GM21367 (cell line): ENCODE measurements around the gene PIGK.

Experiments used
- ATAC-seq: cut with Tn5 transposase; IDR thresholded peaks from one replicate; pipeline ENCODE4 v1.9.1; 2021; ENCODE audit not compliant: unreplicated experiment

The PIGK gene

GRCh38 chr1:77103486-77103885 is 115.7 kb downstream of the PIGK start:
- ATAC-seq: no peak

GRCh38 chr1:77100875-77101274 is 118.4 kb downstream of the PIGK start:
- no peak for ATAC-seq

GRCh38 chr1:77096496-77097255 is 122.6 kb downstream of the PIGK start:
- no peak for ATAC-seq

GRCh38 chr1:77095236-77095635 is 124.0 kb downstream of the PIGK start:
- ATAC-seq: no peak

- no peak for ATAC-seq
These were observed 129.5 kb downstream of the PIGK start for GRCh38 chr1:77089756-77090155.

- no peak for ATAC-seq
These were observed 134.1 kb downstream of the PIGK start for GRCh38 chr1:77085109-77085508.

- no peak for ATAC-seq
These were observed 134.8 kb downstream of the PIGK start for GRCh38 chr1:77084457-77084856.

GRCh38 chr1:77081834-77082233 is 137.4 kb downstream of the PIGK start:
- ATAC-seq: no peak

GRCh38 chr1:77076759-77077158 is 142.5 kb downstream of the PIGK start:
- no peak for ATAC-seq

GRCh38 chr1:77068013-77068412 is 151.2 kb downstream of the PIGK start:
- ATAC-seq: no peak

- ATAC-seq: no peak
These were observed 153.4 kb downstream of the PIGK start for GRCh38 chr1:77065693-77066342.

GRCh38 chr1:77064246-77064645 is 155.0 kb downstream of the PIGK start:
- no peak for ATAC-seq

- ATAC-seq: no peak
These were observed 156.1 kb downstream of the PIGK start for GRCh38 chr1:77063118-77063517.

- ATAC-seq: no peak
These were observed 158.1 kb downstream of the PIGK start for GRCh38 chr1:77061162-77061561.

- no peak for ATAC-seq
These were observed 159.2 kb downstream of the PIGK start for GRCh38 chr1:77060000-77060399.

GRCh38 chr1:77057994-77058585 is 161.1 kb downstream of the PIGK start:
- no peak for ATAC-seq

- no peak for ATAC-seq
These were observed 162.7 kb downstream of the PIGK start for GRCh38 chr1:77056525-77056924.

GRCh38 chr1:77051425-77051824 is 167.8 kb downstream of the PIGK start:
- no peak for ATAC-seq

- ATAC-seq: no peak
These were observed 170.6 kb downstream of the PIGK start for GRCh38 chr1:77048615-77049005.

- ATAC-seq: no peak
These were observed 171.1 kb downstream of the PIGK start for GRCh38 chr1:77047978-77048614.

- no peak for ATAC-seq
These were observed 171.7 kb downstream of the PIGK start for GRCh38 chr1:77047575-77047974.
